Uterus (tissue), 4 donors: ENCODE results near the gene TNRC6A. TPM values are rescaled to one million over a fixed set of nuclear protein-coding genes. Genes with fewer than 3 reads are reported as not detected.

ENCODE experiments used
- DNase-seq, 2 donors: peaks; one replicate each; pipeline ENCODE4 v3.0.0-alpha.2; 2019 to 2020
- H3K27ac ChIP-seq, 2 donors: fragments of 200-600 bp; sonication (generic); 1 replicate in 1 of 2; 2 replicates in 1 of 2; pipeline ENCODE4 v1.5.1; 2016 to 2018
- H3K27me3 ChIP-seq, 2 donors: fragments of 200-600 bp; sonication (generic); one replicate each; pipeline ENCODE4 v1.5.1; 2018 to 2019; ENCODE audit warnings: control low read depth in 1 of 2
- H3K36me3 ChIP-seq, 2 donors: fragments of 200-600 bp; sonication (generic); one replicate each; pipeline ENCODE4 v1.5.1; 2019; ENCODE audit warnings: control low read depth in 1 of 2
- H3K4me1 ChIP-seq, 2 donors: fragments of 200-600 bp; sonication (generic); one replicate each; pipeline ENCODE4 v1.5.1; 2018 to 2019; ENCODE audit warnings: control low read depth in 1 of 2
- H3K4me3 ChIP-seq, 2 donors: fragments of 200-600 bp; sonication (generic); 1 replicate in 1 of 2; 2 replicates in 1 of 2; pipeline ENCODE4 v1.5.1; 2018 to 2019; ENCODE audit warnings: mild to moderate bottlenecking in 1 of 2
- H3K9me3 ChIP-seq, 2 donors: fragments of 200-600 bp; sonication (generic); one replicate each; pipeline ENCODE4 v1.5.1; 2019; ENCODE audit warnings: control low read depth in 1 of 2
- CTCF ChIP-seq, 4 experiments: fragments of 200-600 bp in 2 of 4; fragments of 450-650 bp in 2 of 4; sonication (generic) in 2 of 4; IDR thresholded peaks; one replicate each; pipeline ENCODE4 v1.5.1; 2016 to 2019; ENCODE audit warnings: antibody characterized with exemption in 4 of 4, mild to moderate bottlenecking in 2 of 4, moderate library complexity in 1 of 4
- POLR2A ChIP-seq, 2 donors: fragments of 450-650 bp; IDR thresholded peaks; one replicate each; pipeline ENCODE4 v1.6.1; 2016; ENCODE audit warnings: antibody characterized with exemption in 2 of 2, mild to moderate bottlenecking in 1 of 2, moderate library complexity in 1 of 2
- intact Hi-C: fragments of 100-400 bp; cut with DNase I; formaldehyde crosslinking; loops from one replicate; pipeline ENCODE4 v1.15.1; 2023; ENCODE audit warnings: low total_unique reads
- total RNA-seq, 4 donors: library from RNA; depleted of rRNA in 3 of 4; stranded (reverse); fragments of >200 nt in 3 of 4; gene quantifications; one replicate each; pipeline versions ENCODE4 v1.1.0 to v1.2.4, GENCODE V29; 2014 to 2023
- donor health status: DM: yes; HTN: yes; CAD: no.

TNRC6A gene
- total RNA-seq: 100 to 1,000 TPM in 1 of 4 donors, 10 to 100 TPM in 3; 22.6 to 109 (median 49.2) TPM

GRCh38 chr16:24729243-24729950 is at the start of gene TNRC6A:
Gene TNRC6A, plus strand, starts transcription at chr16:24729651. Its CDS starts 191 bp downstream, at chr16:24729842.
- Histone ChIP-seq H3K36me3 (no peaks in the 10 kb centered on the region), H3K4me1 (peaks cover 7 to 8% of the 10 kb centered on the region in 2 donors), H3K27me3 (no peaks in the 10 kb centered on the region), H3K27ac (peak within 1 kb of the TSS; percentile 96 to 99), H3K9me3 (no peaks in the 10 kb centered on the region), H3K4me3 (peak within 1 kb of the TSS; percentile 83 to 96)
- DNase-seq: peak; percentile 89 to 91
- intact Hi-C loops: no loop called here
- TF ChIP-seq CTCF (IDR thresholded peaks at IDR 0.05) (peak in 1 of 4 experiments; percentile 33), POLR2A (IDR thresholded peaks at IDR 0.05) (peak; percentile 70 to 93)

- no peaks in the 10 kb centered on the region for H3K9me3 ChIP-seq
- H3K4me3 ChIP-seq: no peak overlapping the region
- no peak for DNase-seq
- no peak for TF ChIP-seq CTCF (IDR thresholded peaks at IDR 0.05)
- no peak for TF ChIP-seq POLR2A (IDR thresholded peaks at IDR 0.05)
- intact Hi-C loops: no loop called here
- H3K4me1 ChIP-seq: no peaks in the 10 kb centered on the region
- no peak overlapping the region for H3K27ac ChIP-seq
- H3K27me3 ChIP-seq: no peaks in the 10 kb centered on the region
- no peaks in the 10 kb centered on the region for H3K36me3 ChIP-seq
Observed at GRCh38 chr16:24681793-24682192, 47.7 kb upstream of the TNRC6A start.

- TF ChIP-seq POLR2A (IDR thresholded peaks at IDR 0.05) (no peak), CTCF (IDR thresholded peaks at IDR 0.05) (no peak)
- Histone ChIP-seq H3K36me3 (no peaks in the 10 kb centered on the region), H3K4me3 (no peak overlapping the region), H3K27me3 (no peaks in the 10 kb centered on the region), H3K9me3 (no peaks in the 10 kb centered on the region), H3K4me1 (no peaks in the 10 kb centered on the region), H3K27ac (no peak overlapping the region)
- intact Hi-C loops: no loop called here
- DNase-seq: no peak
Observed at GRCh38 chr16:24683250-24683649, 46.2 kb upstream of the TNRC6A start.

- H3K36me3 ChIP-seq: no peaks in the 10 kb centered on the region
- no peaks in the 10 kb centered on the region for H3K9me3 ChIP-seq
- intact Hi-C loops: no loop called here
- DNase-seq: no peak
- no peaks in the 10 kb centered on the region for H3K4me1 ChIP-seq
- no peaks in the 10 kb centered on the region for H3K27me3 ChIP-seq
- TF ChIP-seq CTCF (IDR thresholded peaks at IDR 0.05) (no peak), POLR2A (IDR thresholded peaks at IDR 0.05) (no peak)
- no peak overlapping the region for H3K27ac ChIP-seq
- H3K4me3 ChIP-seq: no peak overlapping the region
Observed at GRCh38 chr16:24683847-24684493, 45.5 kb upstream of the TNRC6A start.
